ENCODE measurements around the gene CHRNA5. TPM values are rescaled to one million over a fixed set of nuclear protein-coding genes. Genes with fewer than 3 reads are reported as not detected.
"Not testable (repeated sequence)": the region's sequence is repeated elsewhere in the genome, so short reads cannot be mapped to it uniquely, and the experiment has no call there.

CHRNA5 gene
- total and polyA plus RNA-seq, 4 donors = 0.25 to 1.6 (median 0.62) TPM

GRCh38 chr15:78552597-78552996, 12.7 kb upstream of the CHRNA5 start:
- intact Hi-C loops (cut with DNase I) = no loop called here
- no peak overlapping the region for H3K4me3 ChIP-seq (ENCODE audit: low read length in 2 of 2)

GRCh38 chr15:78560201-78560600, 5.1 kb upstream of the CHRNA5 start:
- 94 to 95% methylated on average over 10 of the region's 10 CpGs for WGBS, 2 donors

More at GRCh38 chr15:78552597-78552996, 12.7 kb upstream of the CHRNA5 start:
- Histone ChIP-seq H3K27me3 (ENCODE audit: control insufficient read depth in 1 of 2, insufficient read depth in 2 of 2, low read length in 1 of 2) (no peaks in the 10 kb centered on the region), H3K9me3 (ENCODE audit: control insufficient read depth, low read length) (no peaks in the 10 kb centered on the region), H3K36me3 (ENCODE audit: control insufficient read depth in 1 of 2, insufficient read depth in 2 of 2, low read length in 1 of 2) (peaks cover 0 to 9% of the 10 kb centered on the region in 2 donors), H3K4me1 (ENCODE audit: control insufficient read depth in 1 of 2, insufficient read depth in 2 of 2, low read length in 2 of 2) (no peaks in the 10 kb centered on the region), H3K27ac (ENCODE audit: low read depth in 1 of 2, low read length in 2 of 2) (no peak overlapping the region)
- DNase-seq = no peak
- WGBS, 2 donors = 34 to 39% methylated on average over 5 of the region's 5 CpGs
- no peak for ATAC-seq (ENCODE audit: low FRiP score)

GRCh38 chr15:78561490-78561889, 3.8 kb upstream of the CHRNA5 start:
- peaks cover 0 to 2% of the 10 kb centered on the region in 2 donors for H3K27me3 ChIP-seq (ENCODE audit: control insufficient read depth in 1 of 2, insufficient read depth in 2 of 2, low read length in 1 of 2)
- no peak for ATAC-seq (ENCODE audit: low FRiP score)
- no peaks in the 10 kb centered on the region for H3K9me3 ChIP-seq (ENCODE audit: control insufficient read depth, low read length)
- H3K4me1 ChIP-seq (ENCODE audit: control insufficient read depth in 1 of 2, insufficient read depth in 2 of 2, low read length in 2 of 2) = no peaks in the 10 kb centered on the region
- H3K27ac ChIP-seq (ENCODE audit: low read depth in 1 of 2, low read length in 2 of 2) = no peak overlapping the region
- 82 to 89% methylated on average over 5 of the region's 5 CpGs for WGBS, 2 donors
- H3K36me3 ChIP-seq (ENCODE audit: control insufficient read depth in 1 of 2, insufficient read depth in 2 of 2, low read length in 1 of 2) = no peaks in the 10 kb centered on the region
- H3K4me3 ChIP-seq (ENCODE audit: low read length in 2 of 2) = no peak overlapping the region
- intact Hi-C loops (cut with DNase I) = no loop called here
- DNase-seq = no peak

More at GRCh38 chr15:78560201-78560600, 5.1 kb upstream of the CHRNA5 start:
- H3K27me3 ChIP-seq (ENCODE audit: control insufficient read depth in 1 of 2, insufficient read depth in 2 of 2, low read length in 1 of 2); H3K9me3 ChIP-seq (ENCODE audit: control insufficient read depth, low read length); H3K27ac ChIP-seq (ENCODE audit: low read depth in 1 of 2, low read length in 2 of 2); H3K4me1 ChIP-seq (ENCODE audit: control insufficient read depth in 1 of 2, insufficient read depth in 2 of 2, low read length in 2 of 2); H3K36me3 ChIP-seq (ENCODE audit: control insufficient read depth in 1 of 2, insufficient read depth in 2 of 2, low read length in 1 of 2); DNase-seq; ATAC-seq (ENCODE audit: low FRiP score); intact Hi-C loops (cut with DNase I); H3K4me3 ChIP-seq (ENCODE audit: low read length in 2 of 2): not testable (repeated sequence)

- no peak for DNase-seq
- no peak overlapping the region for H3K4me3 ChIP-seq (ENCODE audit: low read length in 2 of 2)
- H3K27me3 ChIP-seq (ENCODE audit: control insufficient read depth in 1 of 2, insufficient read depth in 2 of 2, low read length in 1 of 2) = peaks cover 0 to 2% of the 10 kb centered on the region in 2 donors
- no peaks in the 10 kb centered on the region for H3K9me3 ChIP-seq (ENCODE audit: control insufficient read depth, low read length)
- H3K27ac ChIP-seq (ENCODE audit: low read depth in 1 of 2, low read length in 2 of 2) = no peak overlapping the region
- intact Hi-C loops (cut with DNase I) = no loop called here
- H3K4me1 ChIP-seq (ENCODE audit: control insufficient read depth in 1 of 2, insufficient read depth in 2 of 2, low read length in 2 of 2) = no peaks in the 10 kb centered on the region
- H3K36me3 ChIP-seq (ENCODE audit: control insufficient read depth in 1 of 2, insufficient read depth in 2 of 2, low read length in 1 of 2) = no peaks in the 10 kb centered on the region
- WGBS, 2 donors = 93 to 100% methylated on average over 2 of the region's 2 CpGs
- ATAC-seq (ENCODE audit: low FRiP score) = no peak
These were observed 2.2 kb upstream of the CHRNA5 start for GRCh38 chr15:78563092-78563491.

- 64% methylated on average over 11 of the region's 11 CpGs for WGBS, 2 donors
- DNase-seq = no peak
- Histone ChIP-seq H3K27ac (ENCODE audit: low read depth in 1 of 2, low read length in 2 of 2) (no peak overlapping the region), H3K4me1 (ENCODE audit: control insufficient read depth in 1 of 2, insufficient read depth in 2 of 2, low read length in 2 of 2) (no peaks in the 10 kb centered on the region), H3K4me3 (ENCODE audit: low read length in 2 of 2) (no peak overlapping the region), H3K36me3 (ENCODE audit: control insufficient read depth in 1 of 2, insufficient read depth in 2 of 2, low read length in 1 of 2) (no peaks in the 10 kb centered on the region), H3K27me3 (ENCODE audit: control insufficient read depth in 1 of 2, insufficient read depth in 2 of 2, low read length in 1 of 2) (peaks cover 0 to 2% of the 10 kb centered on the region in 2 donors), H3K9me3 (ENCODE audit: control insufficient read depth, low read length) (no peaks in the 10 kb centered on the region)
- ATAC-seq (ENCODE audit: low FRiP score) = no peak
- intact Hi-C loops (cut with DNase I) = no loop called here
These were observed 600 bp upstream of the CHRNA5 start for GRCh38 chr15:78564743-78565096.

- DNase-seq (no peak), ATAC-seq (ENCODE audit: low FRiP score) (no peak)
- no peaks in the 10 kb centered on the region for H3K9me3 ChIP-seq (ENCODE audit: control insufficient read depth, low read length)
- H3K27me3 ChIP-seq (ENCODE audit: control insufficient read depth in 1 of 2, insufficient read depth in 2 of 2, low read length in 1 of 2) = no peaks in the 10 kb centered on the region
- H3K27ac ChIP-seq (ENCODE audit: low read depth in 1 of 2, low read length in 2 of 2) = no peak overlapping the region
- H3K4me1 ChIP-seq (ENCODE audit: control insufficient read depth in 1 of 2, insufficient read depth in 2 of 2, low read length in 2 of 2) = no peaks in the 10 kb centered on the region
- no peaks in the 10 kb centered on the region for H3K36me3 ChIP-seq (ENCODE audit: control insufficient read depth in 1 of 2, insufficient read depth in 2 of 2, low read length in 1 of 2)
- peak overlapping the region; percentile 15 to 79 for H3K4me3 ChIP-seq (ENCODE audit: low read length in 2 of 2)
- intact Hi-C loops (cut with DNase I) = no loop called here
- 1 to 2% methylated on average over 19 of the region's 19 CpGs for WGBS, 2 donors
These were observed 843 bp downstream of the CHRNA5 start for GRCh38 chr15:78565951-78566774.

- no peak for DNase-seq
- Histone ChIP-seq H3K36me3 (ENCODE audit: control insufficient read depth in 1 of 2, insufficient read depth in 2 of 2, low read length in 1 of 2) (no peaks in the 10 kb centered on the region), H3K4me3 (ENCODE audit: low read length in 2 of 2) (no peak overlapping the region), H3K9me3 (ENCODE audit: control insufficient read depth, low read length) (no peaks in the 10 kb centered on the region), H3K27ac (ENCODE audit: low read depth in 1 of 2, low read length in 2 of 2) (no peak overlapping the region), H3K4me1 (ENCODE audit: control insufficient read depth in 1 of 2, insufficient read depth in 2 of 2, low read length in 2 of 2) (no peaks in the 10 kb centered on the region), H3K27me3 (ENCODE audit: control insufficient read depth in 1 of 2, insufficient read depth in 2 of 2, low read length in 1 of 2) (no peaks in the 10 kb centered on the region)
- intact Hi-C loops (cut with DNase I) = no loop called here
- WGBS, 2 donors = 81 to 83% methylated on average over 4 of the region's 4 CpGs
- ATAC-seq (ENCODE audit: low FRiP score) = no peak
These were observed 2.2 kb downstream of the CHRNA5 start for GRCh38 chr15:78567531-78567930.

GRCh38 chr15:78570710-78571109, 5.4 kb downstream of the CHRNA5 start:
- Histone ChIP-seq H3K4me3 (ENCODE audit: low read length in 2 of 2) (no peak overlapping the region), H3K4me1 (ENCODE audit: control insufficient read depth in 1 of 2, insufficient read depth in 2 of 2, low read length in 2 of 2) (no peaks in the 10 kb centered on the region), H3K27ac (ENCODE audit: low read depth in 1 of 2, low read length in 2 of 2) (no peak overlapping the region), H3K27me3 (ENCODE audit: control insufficient read depth in 1 of 2, insufficient read depth in 2 of 2, low read length in 1 of 2) (no peaks in the 10 kb centered on the region), H3K9me3 (ENCODE audit: control insufficient read depth, low read length) (no peaks in the 10 kb centered on the region), H3K36me3 (ENCODE audit: control insufficient read depth in 1 of 2, insufficient read depth in 2 of 2, low read length in 1 of 2) (no peaks in the 10 kb centered on the region)
- intact Hi-C loops (cut with DNase I) = no loop called here
- WGBS, 2 donors = 87% methylated on average over 2 of the region's 2 CpGs
- ATAC-seq (ENCODE audit: low FRiP score) = no peak
- DNase-seq = no peak

- WGBS, 2 donors = 59 to 64% methylated on average over 4 of the region's 4 CpGs
- no peaks in the 10 kb centered on the region for H3K36me3 ChIP-seq (ENCODE audit: control insufficient read depth in 1 of 2, insufficient read depth in 2 of 2, low read length in 1 of 2)
These were observed 6.1 kb downstream of the CHRNA5 start for GRCh38 chr15:78571382-78571781.

More at GRCh38 chr15:78571382-78571781, 6.1 kb downstream of the CHRNA5 start:
- no peaks in the 10 kb centered on the region for H3K4me1 ChIP-seq (ENCODE audit: control insufficient read depth in 1 of 2, insufficient read depth in 2 of 2, low read length in 2 of 2)
- DNase-seq (no peak), ATAC-seq (ENCODE audit: low FRiP score) (no peak)
- H3K27me3 ChIP-seq (ENCODE audit: control insufficient read depth in 1 of 2, insufficient read depth in 2 of 2, low read length in 1 of 2) = no peaks in the 10 kb centered on the region
- H3K27ac ChIP-seq (ENCODE audit: low read depth in 1 of 2, low read length in 2 of 2) = no peak overlapping the region
- no peaks in the 10 kb centered on the region for H3K9me3 ChIP-seq (ENCODE audit: control insufficient read depth, low read length)
- no peak overlapping the region for H3K4me3 ChIP-seq (ENCODE audit: low read length in 2 of 2)
- intact Hi-C loops (cut with DNase I) = no loop called here

Data from aorta (tissue), 5 donors.